CD4-positive, alpha-beta T cell treated with Interleukin-17A for 4 hours (primary cell): ENCODE measurements around the gene PRKCA.
A peak's percentile ranks its signal among the peaks of the same experiment; 100 is the strongest.
"Not testable (repeated sequence)": the region's sequence is repeated elsewhere in the genome, so short reads cannot be mapped to it uniquely, and the experiment has no call there.

ENCODE experiments used
- DNase-seq: peaks from one replicate; pipeline ENCODE4 v3.0.0-alpha.2; 2020; ENCODE audit warnings: mixed read lengths

The PRKCA gene

DNA sequence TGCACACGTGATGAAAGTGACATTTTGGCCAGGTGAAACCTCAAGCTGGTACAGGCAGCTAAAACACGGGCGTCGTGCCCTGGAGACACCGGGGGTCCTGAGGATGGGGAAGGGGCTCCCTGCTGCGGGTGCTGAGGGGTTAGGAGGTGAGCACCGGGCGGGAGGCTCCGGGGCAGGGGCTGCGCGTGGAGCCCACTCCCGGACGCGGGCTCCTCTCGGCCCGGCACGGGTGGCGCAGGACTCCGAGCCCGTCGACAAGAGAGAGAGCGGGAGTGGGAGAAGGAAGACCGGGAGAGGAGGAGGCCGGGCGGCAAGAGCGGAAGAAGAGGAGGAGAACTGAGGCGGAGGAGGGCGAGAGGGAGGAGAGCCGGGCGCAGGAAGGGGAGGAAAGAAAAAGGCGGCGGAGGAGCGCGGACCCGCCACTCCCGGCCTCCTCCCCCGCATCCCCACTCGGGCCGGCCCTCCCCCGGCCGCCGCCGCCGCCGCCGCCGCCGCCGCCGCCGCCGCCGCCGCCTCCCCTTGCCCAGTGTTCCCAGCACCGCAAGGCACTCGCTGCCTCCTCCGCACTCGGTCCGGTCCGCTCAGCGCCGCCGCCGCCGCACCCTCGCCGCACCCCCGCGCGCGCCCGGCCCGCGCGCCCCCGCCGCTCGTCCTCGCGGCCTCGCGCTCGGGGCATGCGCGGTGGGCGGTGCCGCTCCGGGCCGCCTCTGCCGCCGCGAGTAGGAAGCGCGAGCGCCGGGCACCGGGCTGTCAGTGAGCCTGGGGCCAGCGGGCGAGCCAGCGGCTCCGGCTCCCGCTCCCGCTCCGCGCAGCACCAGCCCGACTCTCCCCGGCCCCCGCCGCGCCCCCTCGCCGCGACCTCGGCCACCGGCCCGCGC lies at the start of gene PRKCA:
TSS of gene PRKCA (plus strand) at position 750 of the 878 bp plus-strand sequence.
- peak; percentile 82 for DNase-seq

- DNase-seq: not testable (repeated sequence)
These were observed 49.0 kb upstream of the PRKCA start for GRCh38 chr17:66253458-66253857.

DNA sequence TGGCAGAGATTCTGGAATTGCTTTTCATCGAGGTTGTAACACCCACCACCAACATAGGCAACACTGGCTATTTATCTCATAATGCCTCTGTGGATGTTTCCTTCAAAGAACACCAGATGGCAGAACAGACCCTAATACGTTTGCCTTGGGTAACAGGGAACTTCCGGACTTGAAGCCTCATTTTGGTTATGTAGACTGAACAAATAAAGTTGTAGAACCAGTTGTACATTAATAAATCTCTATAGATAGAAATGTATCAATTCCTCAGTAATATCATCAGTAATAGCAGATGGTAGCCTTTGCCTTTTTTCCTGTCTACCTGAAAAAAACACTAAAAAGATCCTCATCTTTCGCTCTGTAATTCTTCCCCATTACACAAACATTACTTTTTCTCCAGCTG lies 47.3 kb upstream of the PRKCA start:
- DNase-seq: peak; percentile 48

GRCh38 chr17:66255527-66255971 lies 46.9 kb upstream of the PRKCA start:
- DNase-seq: peak; percentile 32

DNA sequence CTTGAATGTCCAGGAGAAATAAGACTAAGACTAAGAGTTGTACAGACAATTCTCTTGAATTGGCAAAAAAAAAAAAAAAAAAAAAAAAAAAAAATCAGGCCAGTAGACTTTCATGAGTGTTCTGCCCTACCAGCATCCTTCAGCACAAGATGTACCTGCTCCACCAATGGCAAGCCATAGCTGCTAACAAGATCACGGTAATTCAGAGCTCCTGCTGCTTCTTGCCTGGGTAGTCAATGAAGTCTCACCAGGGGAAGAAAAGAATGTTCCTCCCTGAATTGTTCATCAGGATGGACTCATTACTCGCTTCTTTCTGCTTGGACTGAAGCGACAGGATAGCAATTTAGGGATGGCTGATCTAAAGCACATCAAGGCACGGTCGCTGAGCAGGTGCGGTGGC lies 42.1 kb upstream of the PRKCA start:
- DNase-seq: no peak

DNA sequence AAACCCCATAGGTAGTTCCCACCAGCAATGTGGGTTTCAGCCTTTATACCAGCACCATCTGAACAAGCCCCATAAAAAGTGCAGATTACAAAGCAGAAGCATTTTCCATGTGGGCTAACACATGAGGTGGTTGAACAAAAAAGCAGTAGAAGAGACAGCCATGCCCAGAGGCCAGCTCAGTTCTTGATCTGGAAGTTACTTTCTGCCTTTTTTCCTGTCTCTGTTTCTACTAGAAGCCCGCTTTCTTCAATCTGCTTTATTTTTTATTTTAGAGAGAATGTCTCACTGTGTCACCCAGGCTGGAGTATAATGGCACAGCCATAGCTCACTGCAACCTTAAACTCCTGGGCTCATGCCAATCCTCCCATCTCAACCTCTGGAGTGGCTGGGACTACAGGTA lies 41.7 kb upstream of the PRKCA start:
- DNase-seq: no peak

DNA sequence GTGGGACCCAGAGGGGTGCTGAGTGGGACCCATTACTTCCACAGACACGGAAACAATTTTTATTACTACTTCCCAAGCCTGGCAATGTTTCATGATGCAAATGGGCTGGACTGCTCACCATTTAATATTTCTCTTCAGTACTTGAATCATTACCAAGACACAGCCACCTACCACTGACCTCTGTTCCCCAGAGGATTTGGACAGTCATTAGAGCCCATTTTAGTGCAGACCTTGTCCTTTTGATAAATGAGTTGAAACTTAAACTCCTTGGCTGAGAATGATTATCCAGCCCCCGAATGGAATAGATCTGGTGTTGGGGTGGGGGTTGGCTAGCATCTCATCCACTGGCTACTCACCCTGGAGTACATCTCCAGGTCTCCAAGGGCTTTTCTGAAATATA lies 39.6 kb upstream of the PRKCA start:
- DNase-seq: no peak

DNA sequence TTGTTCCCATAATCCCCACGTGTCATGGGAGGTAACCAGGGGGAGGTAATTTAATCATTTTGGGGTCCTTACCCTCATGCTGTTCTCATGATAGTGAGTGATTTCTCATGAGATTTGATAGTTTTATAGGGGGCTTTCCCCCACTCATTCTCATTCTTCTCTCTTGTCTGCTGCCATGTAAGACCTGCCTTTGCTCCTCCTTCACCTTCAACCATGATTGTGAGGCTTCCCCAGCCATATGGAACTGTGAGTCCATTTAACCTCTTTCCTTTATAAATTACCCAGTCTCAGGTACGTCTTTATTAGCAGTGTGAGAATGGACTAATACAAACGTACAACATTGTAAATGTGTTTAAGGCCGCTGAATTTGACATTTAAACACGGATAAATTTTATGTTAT lies 37.7 kb upstream of the PRKCA start:
- DNase-seq: no peak

GRCh38 chr17:66268247-66268927 lies 34.0 kb upstream of the PRKCA start:
- no peak for DNase-seq

GRCh38 chr17:66270106-66270505 lies 32.3 kb upstream of the PRKCA start:
- DNase-seq: no peak

- DNase-seq: no peak
These were observed 30.9 kb upstream of the PRKCA start for GRCh38 chr17:66271512-66271911.

DNA sequence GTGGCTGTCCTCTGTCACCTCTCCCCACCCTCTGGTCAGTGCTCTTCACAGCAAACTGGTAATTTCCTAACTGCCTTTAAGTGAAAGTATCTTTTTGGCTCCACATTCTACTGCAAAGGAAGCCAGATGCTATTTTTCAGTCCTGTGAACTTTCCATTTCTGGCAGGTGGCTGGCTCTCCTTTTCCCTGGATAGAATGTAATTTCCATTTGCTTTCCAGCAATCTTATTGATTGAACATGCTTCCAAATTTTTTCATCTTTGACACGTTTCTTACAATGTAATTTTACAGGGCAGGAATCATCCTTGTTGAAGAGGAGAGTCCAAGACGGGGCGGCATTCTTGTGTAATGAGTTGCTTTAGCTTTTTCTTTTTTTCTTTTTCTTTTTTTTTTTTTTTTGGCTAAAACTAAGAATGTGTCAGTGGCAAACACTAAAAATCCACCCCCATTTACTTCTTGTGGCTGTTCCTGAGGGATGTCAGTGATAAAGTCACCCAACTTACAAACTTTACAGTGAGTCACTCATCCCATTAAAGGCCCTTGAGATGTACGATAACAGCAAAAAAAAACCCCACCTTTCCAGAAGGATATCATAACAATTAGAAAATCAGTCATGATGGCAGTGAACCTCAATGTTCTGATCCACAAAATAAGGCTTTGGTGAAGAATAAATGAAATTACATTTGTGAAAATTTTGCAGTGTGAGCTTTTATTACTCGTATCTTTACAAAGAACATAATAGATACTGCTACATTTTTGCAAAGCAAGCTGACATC lies 29.4 kb upstream of the PRKCA start:
- DNase-seq: no peak

GRCh38 chr17:66273586-66273848 lies 28.9 kb upstream of the PRKCA start:
- no peak for DNase-seq

GRCh38 chr17:66275651-66276050 lies 26.8 kb upstream of the PRKCA start:
- no peak for DNase-seq

DNA sequence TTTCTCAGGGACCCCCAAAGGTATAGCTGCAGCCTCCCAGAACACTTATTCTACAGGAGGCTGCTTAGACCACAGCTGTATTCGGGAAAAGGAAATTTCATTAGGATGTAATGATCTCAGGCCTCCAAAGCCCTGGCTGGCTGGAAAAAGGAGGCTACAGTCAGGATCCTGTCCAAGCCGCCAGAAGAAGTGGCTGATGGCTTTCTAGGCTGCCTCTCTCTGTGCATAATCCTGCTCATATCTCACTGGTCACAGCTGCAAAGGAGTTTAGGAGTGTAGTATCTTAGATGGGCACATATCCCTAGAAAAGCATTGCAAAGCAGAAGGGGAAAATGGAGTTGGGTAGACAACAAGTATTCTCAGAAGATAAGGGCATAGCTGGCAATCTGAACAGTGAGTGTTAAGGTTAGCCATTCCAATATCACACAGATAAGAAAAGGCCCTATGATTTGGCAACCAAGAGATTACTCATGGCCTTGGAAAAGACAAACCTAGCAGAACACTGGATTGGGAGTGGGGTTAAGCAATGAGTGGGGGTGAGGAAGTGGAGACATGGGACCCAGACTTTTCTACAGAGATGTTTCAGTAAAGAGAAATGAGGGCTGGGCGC lies 26.0 kb upstream of the PRKCA start:
- no peak for DNase-seq

DNA sequence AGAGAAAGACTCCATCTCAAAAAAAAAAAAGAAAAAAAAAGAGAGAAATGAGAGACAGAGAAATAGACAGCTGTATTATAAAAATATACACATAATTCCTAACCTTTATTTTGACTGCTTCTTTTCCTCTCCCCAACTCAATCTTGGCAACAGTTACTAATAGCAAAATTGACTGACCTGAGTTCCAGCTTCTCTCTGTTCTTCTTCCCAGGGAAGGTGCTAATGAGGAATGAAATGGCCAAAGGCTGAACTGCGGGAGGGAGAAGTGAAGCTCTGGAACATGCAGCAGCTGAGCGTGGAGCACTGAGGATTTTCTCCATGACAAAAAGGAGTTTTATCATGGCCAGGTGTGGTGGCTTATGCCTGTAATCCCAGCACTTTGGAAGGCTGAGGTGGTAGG lies 25.2 kb upstream of the PRKCA start:
- no peak for DNase-seq

DNA sequence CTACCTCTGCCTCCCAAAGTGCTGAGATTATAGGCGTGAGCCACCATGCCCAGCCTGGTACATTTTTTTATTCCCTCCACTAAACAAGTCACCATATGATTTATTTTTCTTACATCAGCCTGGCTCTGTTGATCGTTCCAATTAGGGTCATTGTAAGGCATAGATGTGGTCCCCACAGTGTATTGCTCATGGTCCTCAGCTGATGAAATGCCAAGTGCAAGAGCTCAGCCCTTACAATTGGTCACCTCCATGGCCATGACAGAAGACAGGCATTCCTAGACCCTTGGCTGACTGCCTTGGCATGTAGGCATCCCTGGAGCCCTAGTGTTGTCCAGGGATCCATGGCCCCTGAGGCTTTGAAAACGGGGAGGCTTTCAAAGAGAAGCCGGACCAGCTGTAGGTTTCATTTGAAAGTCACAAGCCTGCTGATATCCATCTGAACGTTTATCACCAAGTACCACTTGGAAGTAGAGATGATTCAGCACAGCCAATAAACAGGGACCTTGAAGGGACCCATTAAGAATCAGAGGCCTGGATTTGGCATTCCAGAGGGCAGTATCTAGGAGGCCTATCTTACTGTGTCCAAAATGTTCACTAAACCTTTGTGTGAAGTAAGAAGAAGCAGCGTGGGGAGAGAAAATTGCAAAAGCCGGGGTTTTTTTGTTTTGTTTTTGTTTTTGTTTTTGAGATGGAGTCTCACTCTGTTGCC lies 20.6 kb upstream of the PRKCA start:
- no peak for DNase-seq

- DNase-seq: no peak
These were observed 19.0 kb upstream of the PRKCA start for GRCh38 chr17:66283296-66283934.

DNA sequence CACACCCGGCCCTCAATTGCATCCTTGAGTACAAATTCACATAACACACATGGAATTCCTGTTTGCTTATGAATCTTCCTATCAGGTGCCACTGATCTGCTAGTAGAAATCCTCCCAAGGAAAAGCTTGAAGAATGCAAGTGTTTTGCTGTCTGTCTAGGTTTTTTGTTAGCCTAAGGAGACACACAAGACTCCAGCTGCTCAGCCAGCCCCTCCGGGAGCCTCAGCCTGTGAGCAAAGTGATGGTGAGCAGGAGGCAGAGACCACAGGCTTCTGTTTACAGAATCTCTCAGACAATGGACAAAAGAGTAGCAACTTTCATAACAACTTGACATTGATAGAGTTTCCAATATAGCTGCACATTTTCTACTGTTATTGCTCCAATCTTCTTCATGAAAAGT lies 18.4 kb upstream of the PRKCA start:
- no peak for DNase-seq

DNA sequence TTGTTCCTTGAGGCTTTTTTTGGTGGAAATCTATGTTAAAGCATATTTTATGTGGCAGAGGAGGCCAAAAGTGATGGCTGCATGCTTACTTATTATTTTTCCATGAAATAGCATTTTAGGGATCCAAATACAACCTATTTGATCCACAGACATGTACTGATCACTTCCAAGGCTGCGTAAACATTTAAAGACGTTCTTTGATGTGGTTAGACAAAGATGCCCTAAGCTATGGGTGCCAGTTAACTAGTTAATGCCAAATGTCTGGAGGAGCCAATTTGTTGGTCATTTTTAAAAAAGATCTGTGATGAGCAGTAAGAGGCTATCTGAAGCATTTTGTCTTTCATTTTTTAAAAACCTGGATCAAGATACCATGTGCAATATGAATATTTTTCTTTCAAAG lies 17.3 kb upstream of the PRKCA start:
- DNase-seq: no peak

- DNase-seq: no peak
These were observed 14.5 kb upstream of the PRKCA start for GRCh38 chr17:66287911-66288310.

- no peak for DNase-seq
These were observed 12.2 kb upstream of the PRKCA start for GRCh38 chr17:66290101-66290722.
